Lung (tissue), 12 donors: ENCODE results near the gene BPIFB3. TPM values are rescaled to one million over a fixed set of nuclear protein-coding genes. Genes with fewer than 3 reads are reported as not detected.
A peak's percentile ranks its signal among the peaks of the same experiment; 100 is the strongest.

Experiments used
- ATAC-seq: fragments of 200-7000 bp; cut with Tn5 transposase; one replicate; pipeline ENCODE4 v1.9.1; 2020; ENCODE audit warnings: moderate number of reproducible peaks; ENCODE audit not compliant: insufficient read depth, low FRiP score
- DNase-seq, 3 donors: peaks; one replicate each; pipeline ENCODE4 v3.0.0-alpha.2; 2013 to 2017
- H3K27ac ChIP-seq, 2 donors: one replicate each; pipeline ENCODE4 v1.5.1; 2013; ENCODE audit warnings: mild to moderate bottlenecking in 2 of 2, moderate library complexity in 2 of 2, control low read depth in 1 of 2, inconsistent platforms in 1 of 2, low read depth in 1 of 2, low read length in 1 of 2
- H3K27me3 ChIP-seq, 3 donors: one replicate each; pipeline ENCODE4 v1.5.1; 2013; ENCODE audit warnings: low read length in 2 of 3; ENCODE audit not compliant: control insufficient read depth in 3 of 3, insufficient read depth in 3 of 3
- H3K36me3 ChIP-seq, 4 donors: one replicate each; pipeline ENCODE4 v1.5.1; 2013; ENCODE audit warnings: low read length in 4 of 4, mild to moderate bottlenecking in 1 of 4, moderate library complexity in 1 of 4; ENCODE audit not compliant: control insufficient read depth in 4 of 4, insufficient read depth in 4 of 4
- H3K4me1 ChIP-seq, 5 donors: one replicate each; pipeline ENCODE4 v1.5.1; 2013; ENCODE audit warnings: low read length in 5 of 5, mild to moderate bottlenecking in 2 of 5, moderate library complexity in 1 of 5; ENCODE audit not compliant: control insufficient read depth in 5 of 5, insufficient read depth in 5 of 5
- H3K4me3 ChIP-seq: one replicate; pipeline ENCODE4 v1.5.1; 2013; ENCODE audit warnings: mild to moderate bottlenecking, control low read depth, moderate library complexity
- H3K9ac ChIP-seq, 2 donors: one replicate each; pipeline ENCODE4 v1.5.1; 2013; ENCODE audit warnings: low read length in 2 of 2, control low read depth in 1 of 2; ENCODE audit not compliant: insufficient read depth in 1 of 2
- H3K9me3 ChIP-seq, 4 donors: one replicate each; pipeline ENCODE4 v1.5.1; 2013; ENCODE audit warnings: low read length in 3 of 4, mild to moderate bottlenecking in 1 of 4, moderate library complexity in 1 of 4; ENCODE audit not compliant: control insufficient read depth in 4 of 4, insufficient read depth in 3 of 4
- CTCF ChIP-seq: IDR thresholded peaks from 2 replicates; pipeline ENCODE4 v1.5.1; 2012; ENCODE audit warnings: mild to moderate bottlenecking; ENCODE audit errors: control extremely low read depth, extremely low read depth
- WGBS, 2 donors: extraction: QIAGEN DNeasy Blood & Tissue Kit; methylation state at CpG; one replicate each; pipeline ENCODE4 v1.1.7; 2013; 5-methylcytosine and 5-hydroxymethylcytosine counted together
- polyA plus RNA-seq, 2 donors: library from polyadenylated mRNA; stranded (reverse); fragments of 200-250 nt; gene quantifications; one replicate each; pipeline ENCODE4 v1.2.1, GENCODE V29; 2013
- total RNA-seq, 2 donors: library from RNA; depleted of rRNA in 1 of 2; stranded (reverse); fragments of >200 nt in 1 of 2; gene quantifications; one replicate each; pipeline ENCODE4 v1.2.1, GENCODE V29; 2014 to 2021
- donor health status: control.
- donor health status: control.
- donor health status: Bipolar disorder and iron deficiency.
- donor health status: healthy.
- donor health status: DM: yes; HTN: yes; CAD: no.

Gene BPIFB3
- total and polyA plus RNA-seq, 4 donors: not detected

DNA sequence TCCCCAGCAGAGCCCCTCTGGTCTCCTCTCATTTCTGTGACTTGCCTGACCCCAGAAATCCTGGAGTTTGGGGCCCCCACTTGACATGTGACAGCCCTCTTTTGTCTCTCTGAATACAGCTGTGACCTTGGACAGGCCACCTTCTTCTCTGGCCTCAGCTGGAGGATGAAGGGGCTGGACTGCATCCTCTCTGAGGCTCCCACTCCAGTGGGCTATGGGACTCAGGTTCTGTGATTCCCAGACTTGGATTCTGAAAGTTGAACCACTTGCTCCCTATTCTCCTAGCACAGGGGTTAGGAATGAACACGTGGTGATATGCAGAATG lies 9.1 kb downstream of the BPIFB3 start:
- DNase-seq (peak in 1 of 3 donors; percentile 2), ATAC-seq (no peak)
- WGBS, 2 donors: 70 to 75% methylated on average over 1 of the region's 1 CpG
- H3K36me3 ChIP-seq: no peaks in the 10 kb centered on the region
- no peaks in the 10 kb centered on the region for H3K27me3 ChIP-seq
- no peak overlapping the region for H3K9ac ChIP-seq
- peaks cover 0 to 2% (median 0%) of the 10 kb centered on the region in 4 donors for H3K9me3 ChIP-seq
- H3K27ac ChIP-seq: no peak overlapping the region
- no peak for TF ChIP-seq CTCF
- no peak overlapping the region for H3K4me3 ChIP-seq
- H3K4me1 ChIP-seq: peaks cover 0 to 4% (median 0%) of the 10 kb centered on the region in 5 donors

DNA sequence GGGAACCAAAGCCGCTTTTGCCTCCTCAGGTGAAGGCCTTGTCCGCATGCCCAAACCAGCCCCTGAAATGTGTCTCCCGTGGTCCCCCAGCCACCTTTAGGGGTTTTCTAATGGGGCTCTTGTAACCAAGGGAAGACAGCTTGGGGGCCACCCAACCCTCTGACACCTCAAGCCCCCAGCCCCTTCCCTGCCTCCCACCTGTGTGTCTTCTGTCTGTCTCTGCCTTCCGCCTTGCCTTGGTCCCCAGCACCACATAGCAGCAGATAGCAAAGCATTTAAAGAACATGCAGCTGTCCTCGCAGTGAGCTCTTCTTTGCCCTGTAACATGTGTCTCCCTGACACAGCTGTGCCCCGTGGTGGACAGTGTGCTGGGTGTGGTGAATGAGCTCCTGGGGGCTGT lies 9.6 kb downstream of the BPIFB3 start:
- Histone ChIP-seq H3K36me3 (no peaks in the 10 kb centered on the region), H3K9me3 (peaks cover 0 to 2% (median 0%) of the 10 kb centered on the region in 4 donors), H3K9ac (no peak overlapping the region), H3K27ac (no peak overlapping the region), H3K27me3 (no peaks in the 10 kb centered on the region), H3K4me1 (peaks cover 0 to 4% (median 0%) of the 10 kb centered on the region in 5 donors), H3K4me3 (no peak overlapping the region)
- ATAC-seq (no peak), DNase-seq (no peak)
- TF ChIP-seq CTCF: no peak
- 89 to 91% methylated on average over 6 of the region's 6 CpGs for WGBS, 2 donors

- Histone ChIP-seq H3K36me3 (no peaks in the 10 kb centered on the region), H3K27me3 (no peaks in the 10 kb centered on the region), H3K27ac (no peak overlapping the region), H3K4me3 (no peak overlapping the region), H3K9me3 (no peaks in the 10 kb centered on the region), H3K9ac (no peak overlapping the region), H3K4me1 (peaks cover 0 to 4% (median 0%) of the 10 kb centered on the region in 5 donors)
- ATAC-seq (no peak), DNase-seq (peak in 1 of 3 donors; percentile 44)
- TF ChIP-seq CTCF: no peak
- WGBS, 2 donors: 72 to 83% methylated on average over 11 of the region's 11 CpGs
Measured at GRCh38 chr20:33064572-33065287, 11.0 kb downstream of the BPIFB3 start.

GRCh38 chr20:33065785-33066184 lies 12.1 kb downstream of the BPIFB3 start:
- H3K27ac ChIP-seq: no peak overlapping the region
- ATAC-seq: no peak
- TF ChIP-seq CTCF: no peak

More at GRCh38 chr20:33065785-33066184, 12.1 kb downstream of the BPIFB3 start:
- no peak overlapping the region for H3K4me3 ChIP-seq
- no peak overlapping the region for H3K9ac ChIP-seq
- H3K27me3 ChIP-seq: no peaks in the 10 kb centered on the region
- peaks cover 0 to 4% (median 0%) of the 10 kb centered on the region in 5 donors for H3K4me1 ChIP-seq
- no peak for DNase-seq
- 76 to 89% methylated on average over 9 of the region's 9 CpGs for WGBS, 2 donors
- no peaks in the 10 kb centered on the region for H3K9me3 ChIP-seq
- no peaks in the 10 kb centered on the region for H3K36me3 ChIP-seq
